K562 (cell line): ENCODE measurements around the gene TARBP1. TPM values are rescaled to one million over a fixed set of nuclear protein-coding genes. Genes with fewer than 3 reads are reported as not detected.
A peak's percentile ranks its signal among the peaks of the same experiment; 100 is the strongest.

Source experiments
- BCOR ChIP-seq: fragments of 450-650 bp; IDR thresholded peaks from 2 replicates; pipeline ENCODE4 v1.6.1; 2016
- CBFA2T2 ChIP-seq: fragments of 450-650 bp; conservative IDR thresholded peaks from 2 replicates; pipeline ENCODE4 v1.6.1; 2017; ENCODE audit warnings: mild to moderate bottlenecking
- CBFB ChIP-seq: sonication (generic); formaldehyde crosslinking; IDR thresholded peaks from 2 replicates; pipeline ENCODE4 v1.4.0; 2020; ENCODE audit warnings: mild to moderate bottlenecking, missing genetic modification reagents
- CEBPB ChIP-seq: fragments of 450-650 bp; IDR thresholded peaks from 2 replicates; pipeline ENCODE4 v1.6.1; 2016; ENCODE audit warnings: missing genetic modification characterization, missing compliant biosample characterization
- CREBBP ChIP-seq: IDR thresholded peaks from one replicate; pipeline ENCODE4 v1.6.1; 2012; ENCODE audit warnings: low read depth, mild to moderate bottlenecking, control low read depth, inconsistent platforms, low read length
- ETV1 ChIP-seq: fragments of 450-650 bp; conservative IDR thresholded peaks from 2 replicates; pipeline ENCODE4 v1.6.1; 2016; ENCODE audit warnings: missing genetic modification characterization, control low read depth, low read depth, missing compliant biosample characterization
- ETV6 ChIP-seq, 3 experiments: fragments of 150-350 bp in 1 of 3; sonication (generic) in 1 of 3; formaldehyde crosslinking in 1 of 3; IDR thresholded peaks; 2 replicates each; pipeline versions ENCODE4 v1.6.1 to v1.8.0; 2014 to 2022; ENCODE audit warnings: borderline replicate concordance in 2 of 3, low read depth in 2 of 3, antibody characterized with exemption in 1 of 3, low read length in 1 of 3, mild to moderate bottlenecking in 1 of 3, missing genetic modification reagents in 1 of 3
- GTF2F1 ChIP-seq: IDR thresholded peaks from 2 replicates; pipeline ENCODE4 v1.6.1; 2011; ENCODE audit warnings: low read depth, low read length, improper control_type of control experiment
- IRF2 ChIP-seq: sonication (generic); formaldehyde crosslinking; IDR thresholded peaks from 2 replicates; pipeline ENCODE4 v1.8.1; 2022; ENCODE audit warnings: mild to moderate bottlenecking, missing genetic modification reagents
- NFRKB ChIP-seq: fragments of 450-650 bp; IDR thresholded peaks from 2 replicates; pipeline ENCODE4 v1.6.1; 2016; ENCODE audit warnings: low read depth
- PHF20 ChIP-seq: fragments of 450-650 bp; IDR thresholded peaks from 2 replicates; pipeline ENCODE4 v1.6.1; 2018; ENCODE audit not compliant: partially characterized antibody
- SRSF3 ChIP-seq: fragments of 200-400 bp; formaldehyde crosslinking; IDR thresholded peaks from 2 replicates; pipeline ENCODE4 v1.6.1; 2016; ENCODE audit warnings: mild to moderate bottlenecking, low read length, moderate library complexity; ENCODE audit not compliant: insufficient read depth
- ZEB2 ChIP-seq: fragments of 450-650 bp; IDR thresholded peaks from 2 replicates; pipeline ENCODE4 v1.6.1; 2016
- ZNF764 ChIP-seq: fragments of 250-450 bp; sonication (Bioruptor Pico); IDR thresholded peaks from 2 replicates; pipeline ENCODE4 v1.4.0; 2020; ENCODE audit warnings: low read depth, mild to moderate bottlenecking, moderate library complexity
- polyA plus RNA-seq, 8 experiments: library from polyadenylated mRNA; depleted of rRNA in 4 of 8; stranded (reverse) in 5 of 8; unstranded in 3 of 8; fragments of >200 nt; fragmentation: Nextera tagmentation in 2 of 8; fragmentation: Illumina TruSeq in 1 of 8; extraction: Ambion mirVana in 2 of 8; extraction: Trizol in 1 of 8; gene quantifications; 2 replicates each; pipeline versions ENCODE4 v1.2.1 to v1.2.3, GENCODE V29; 2011 to 2014; ENCODE audit warnings: inconsistent platforms in 1 of 8, missing spikeins in 1 of 8
- total RNA-seq, 7 experiments: library from RNA; depleted of rRNA in 6 of 7; stranded (reverse); fragments of >200 nt in 6 of 7; fragmentation: Illumina TruSeq in 2 of 7; extraction: Trizol in 2 of 7; gene quantifications; 2 replicates each; pipeline versions ENCODE4 v1.2.1 to v1.2.3, GENCODE V29; 2011 to 2021; ENCODE audit warnings: low replicate concordance in 1 of 7
- TF ChIP-seq, protein P1 (sequence below): sonication (generic); formaldehyde crosslinking; IDR thresholded peaks from 2 replicates; pipeline ENCODE4 v1.8.0; 2023; ENCODE audit warnings: mild to moderate bottlenecking, missing genetic modification reagents
- TF ChIP-seq, protein P2 (sequence below): fragments of 250-450 bp; sonication (Bioruptor Pico); IDR thresholded peaks from 2 replicates; pipeline ENCODE4 v1.4.0; 2020
- TF ChIP-seq, protein P3 (sequence below): IDR thresholded peaks from 3 replicates; pipeline ENCODE4 v1.6.1; 2011; ENCODE audit warnings: borderline replicate concordance, mild to moderate bottlenecking, moderate library complexity; ENCODE audit not compliant: insufficient read length; ENCODE audit errors: extremely low read depth
- TF ChIP-seq, protein P4 (sequence below): sonication (generic); formaldehyde crosslinking; IDR thresholded peaks from 2 replicates; pipeline ENCODE4 v1.8.1; 2022; ENCODE audit warnings: missing genetic modification reagents
- TF ChIP-seq, protein P5 (sequence below): sonication (generic); formaldehyde crosslinking; IDR thresholded peaks from 2 replicates; pipeline ENCODE4 v1.8.1; 2023; ENCODE audit warnings: mild to moderate bottlenecking, missing genetic modification reagents

The TARBP1 gene
- total and polyA plus RNA-seq, 9 of the 15 experiments (the other 6 are each of a cell fraction or from before 2014, with no cell fraction given), result 8.8 to 48.0 (median 22.9) TPM

- TF ChIP-seq, protein P1, sequence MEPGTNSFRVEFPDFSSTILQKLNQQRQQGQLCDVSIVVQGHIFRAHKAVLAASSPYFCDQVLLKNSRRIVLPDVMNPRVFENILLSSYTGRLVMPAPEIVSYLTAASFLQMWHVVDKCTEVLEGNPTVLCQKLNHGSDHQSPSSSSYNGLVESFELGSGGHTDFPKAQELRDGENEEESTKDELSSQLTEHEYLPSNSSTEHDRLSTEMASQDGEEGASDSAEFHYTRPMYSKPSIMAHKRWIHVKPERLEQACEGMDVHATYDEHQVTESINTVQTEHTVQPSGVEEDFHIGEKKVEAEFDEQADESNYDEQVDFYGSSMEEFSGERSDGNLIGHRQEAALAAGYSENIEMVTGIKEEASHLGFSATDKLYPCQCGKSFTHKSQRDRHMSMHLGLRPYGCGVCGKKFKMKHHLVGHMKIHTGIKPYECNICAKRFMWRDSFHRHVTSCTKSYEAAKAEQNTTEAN (CRISPR knock-in tag), result no peak
- TF ChIP-seq ZNF764 (CRISPR knock-in tag) (no peak), ZEB2 (peak; percentile 96), ETV6 (IDR thresholded peaks at IDR 0.05; ENCODE audit: borderline replicate concordance in 1 of 2, low read depth in 2 of 2, low read length in 1 of 2) (no peak), ETV6 (CRISPR knock-in tag; IDR thresholded peaks at IDR 0.05; ENCODE audit: borderline replicate concordance) (no peak), BCOR (peak; percentile 87), CBFB (CRISPR knock-in tag) (no peak), CEBPB (tag) (peak; percentile 96), GTF2F1 (no peak), ETV1 (tag) (no peak), CBFA2T2 (peak; percentile 94), CREBBP (no peak), SRSF3 (no peak), NFRKB (0 out of 2 replicates have a peak, but pooled peaks have one; percentile 47), PHF20 (peak; percentile 82), IRF2 (CRISPR knock-in tag) (no peak)
- TF ChIP-seq, protein P2, sequence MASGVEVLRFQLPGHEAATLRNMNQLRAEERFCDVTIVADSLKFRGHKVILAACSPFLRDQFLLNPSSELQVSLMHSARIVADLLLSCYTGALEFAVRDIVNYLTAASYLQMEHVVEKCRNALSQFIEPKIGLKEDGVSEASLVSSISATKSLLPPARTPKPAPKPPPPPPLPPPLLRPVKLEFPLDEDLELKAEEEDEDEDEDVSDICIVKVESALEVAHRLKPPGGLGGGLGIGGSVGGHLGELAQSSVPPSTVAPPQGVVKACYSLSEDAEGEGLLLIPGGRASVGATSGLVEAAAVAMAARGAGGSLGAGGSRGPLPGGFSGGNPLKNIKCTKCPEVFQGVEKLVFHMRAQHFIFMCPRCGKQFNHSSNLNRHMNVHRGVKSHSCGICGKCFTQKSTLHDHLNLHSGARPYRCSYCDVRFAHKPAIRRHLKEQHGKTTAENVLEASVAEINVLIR, result peak; percentile 65; the same call in 1 of the 2 replicates
- TF ChIP-seq, protein P3, sequence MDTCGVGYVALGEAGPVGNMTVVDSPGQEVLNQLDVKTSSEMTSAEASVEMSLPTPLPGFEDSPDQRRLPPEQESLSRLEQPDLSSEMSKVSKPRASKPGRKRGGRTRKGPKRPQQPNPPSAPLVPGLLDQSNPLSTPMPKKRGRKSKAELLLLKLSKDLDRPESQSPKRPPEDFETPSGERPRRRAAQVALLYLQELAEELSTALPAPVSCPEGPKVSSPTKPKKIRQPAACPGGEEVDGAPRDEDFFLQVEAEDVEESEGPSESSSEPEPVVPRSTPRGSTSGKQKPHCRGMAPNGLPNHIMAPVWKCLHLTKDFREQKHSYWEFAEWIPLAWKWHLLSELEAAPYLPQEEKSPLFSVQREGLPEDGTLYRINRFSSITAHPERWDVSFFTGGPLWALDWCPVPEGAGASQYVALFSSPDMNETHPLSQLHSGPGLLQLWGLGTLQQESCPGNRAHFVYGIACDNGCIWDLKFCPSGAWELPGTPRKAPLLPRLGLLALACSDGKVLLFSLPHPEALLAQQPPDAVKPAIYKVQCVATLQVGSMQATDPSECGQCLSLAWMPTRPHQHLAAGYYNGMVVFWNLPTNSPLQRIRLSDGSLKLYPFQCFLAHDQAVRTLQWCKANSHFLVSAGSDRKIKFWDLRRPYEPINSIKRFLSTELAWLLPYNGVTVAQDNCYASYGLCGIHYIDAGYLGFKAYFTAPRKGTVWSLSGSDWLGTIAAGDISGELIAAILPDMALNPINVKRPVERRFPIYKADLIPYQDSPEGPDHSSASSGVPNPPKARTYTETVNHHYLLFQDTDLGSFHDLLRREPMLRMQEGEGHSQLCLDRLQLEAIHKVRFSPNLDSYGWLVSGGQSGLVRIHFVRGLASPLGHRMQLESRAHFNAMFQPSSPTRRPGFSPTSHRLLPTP, result no peak
- TF ChIP-seq, protein P4, sequence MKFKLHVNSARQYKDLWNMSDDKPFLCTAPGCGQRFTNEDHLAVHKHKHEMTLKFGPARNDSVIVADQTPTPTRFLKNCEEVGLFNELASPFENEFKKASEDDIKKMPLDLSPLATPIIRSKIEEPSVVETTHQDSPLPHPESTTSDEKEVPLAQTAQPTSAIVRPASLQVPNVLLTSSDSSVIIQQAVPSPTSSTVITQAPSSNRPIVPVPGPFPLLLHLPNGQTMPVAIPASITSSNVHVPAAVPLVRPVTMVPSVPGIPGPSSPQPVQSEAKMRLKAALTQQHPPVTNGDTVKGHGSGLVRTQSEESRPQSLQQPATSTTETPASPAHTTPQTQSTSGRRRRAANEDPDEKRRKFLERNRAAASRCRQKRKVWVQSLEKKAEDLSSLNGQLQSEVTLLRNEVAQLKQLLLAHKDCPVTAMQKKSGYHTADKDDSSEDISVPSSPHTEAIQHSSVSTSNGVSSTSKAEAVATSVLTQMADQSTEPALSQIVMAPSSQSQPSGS (CRISPR knock-in tag), result no peak
- TF ChIP-seq, protein P5, sequence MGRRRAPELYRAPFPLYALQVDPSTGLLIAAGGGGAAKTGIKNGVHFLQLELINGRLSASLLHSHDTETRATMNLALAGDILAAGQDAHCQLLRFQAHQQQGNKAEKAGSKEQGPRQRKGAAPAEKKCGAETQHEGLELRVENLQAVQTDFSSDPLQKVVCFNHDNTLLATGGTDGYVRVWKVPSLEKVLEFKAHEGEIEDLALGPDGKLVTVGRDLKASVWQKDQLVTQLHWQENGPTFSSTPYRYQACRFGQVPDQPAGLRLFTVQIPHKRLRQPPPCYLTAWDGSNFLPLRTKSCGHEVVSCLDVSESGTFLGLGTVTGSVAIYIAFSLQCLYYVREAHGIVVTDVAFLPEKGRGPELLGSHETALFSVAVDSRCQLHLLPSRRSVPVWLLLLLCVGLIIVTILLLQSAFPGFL (CRISPR knock-in tag), result no peak
These were observed 12.0 kb upstream of the TARBP1 start (continued) for GRCh38 chr1:234490793-234491479.
